AML-193 (cell line): ENCODE measurements around the gene DEFB124.

ENCODE experiments used
- DNase-seq, 2 experiments: peaks; one replicate each; lab custom pipeline; 2025; lab: John Stamatoyannopoulos, UW

Gene DEFB124

GRCh38 chr20:31425797-31426196, 49.1 kb downstream of the DEFB124 start:
- no peak for DNase-seq

DNA sequence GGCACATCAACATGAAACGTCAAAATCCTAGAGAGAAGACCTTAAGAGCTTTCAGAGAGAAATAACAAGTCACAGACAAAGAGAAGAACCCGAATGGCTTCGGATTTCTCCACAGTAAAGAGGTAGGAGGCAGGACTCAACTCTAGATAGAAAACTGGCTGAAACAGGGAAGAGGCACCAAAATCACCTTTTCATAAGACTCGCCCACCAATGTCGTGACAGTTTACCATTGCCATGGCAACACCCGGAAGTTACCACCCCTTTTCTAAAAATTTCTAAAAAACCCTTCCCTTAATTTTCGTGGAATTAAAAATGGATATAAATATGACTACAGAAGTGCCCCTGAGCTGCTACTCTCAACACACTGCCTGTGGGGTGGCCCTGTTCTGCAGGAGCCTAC, 56.6 kb downstream of the DEFB124 start:
- DNase-seq, result no peak

GRCh38 chr20:31415653-31416052, 59.3 kb downstream of the DEFB124 start:
- DNase-seq, result no peak
